ENCODE results near the gene MAJIN.

MAJIN gene

GRCh38 chr11:64910451-64911093 lies 61.3 kb downstream of the MAJIN start:
- Histone ChIP-seq H3K36me3 (ENCODE audit: control insufficient read depth in 1 of 2, insufficient read depth in 2 of 2, low read length in 2 of 2) (peaks cover 32 to 86% of the 10 kb centered on the region in 2 donors), H3K4me3 (ENCODE audit: low read depth in 1 of 2, low read length in 2 of 2) (no peak overlapping the region), H3K27ac (ENCODE audit: low read length) (no peak overlapping the region), H3K27me3 (ENCODE audit: low read depth, low read length) (no peaks in the 10 kb centered on the region), H3K4me1 (ENCODE audit: control insufficient read depth in 1 of 2, insufficient read depth in 2 of 2, low read length in 2 of 2) (peaks cover 0 to 8% of the 10 kb centered on the region in 2 donors), H3K9me3 (ENCODE audit: control insufficient read depth in 1 of 2, low read length in 2 of 2) (no peaks in the 10 kb centered on the region)

GRCh38 chr11:64909653-64910343 lies 62.1 kb downstream of the MAJIN start:
- peaks cover 32 to 93% of the 10 kb centered on the region in 2 donors for H3K36me3 ChIP-seq (ENCODE audit: control insufficient read depth in 1 of 2, insufficient read depth in 2 of 2, low read length in 2 of 2)
- no peaks in the 10 kb centered on the region for H3K27me3 ChIP-seq (ENCODE audit: low read depth, low read length)
- H3K27ac ChIP-seq (ENCODE audit: low read length), result no peak overlapping the region
- H3K9me3 ChIP-seq (ENCODE audit: control insufficient read depth in 1 of 2, low read length in 2 of 2), result no peaks in the 10 kb centered on the region
- no peak overlapping the region for H3K4me3 ChIP-seq (ENCODE audit: low read depth in 1 of 2, low read length in 2 of 2)
- peaks cover 0 to under 1% of the 10 kb centered on the region in 2 donors for H3K4me1 ChIP-seq (ENCODE audit: control insufficient read depth in 1 of 2, insufficient read depth in 2 of 2, low read length in 2 of 2)

- Histone ChIP-seq H3K27me3 (ENCODE audit: low read depth, low read length) (no peaks in the 10 kb centered on the region), H3K4me1 (ENCODE audit: control insufficient read depth in 1 of 2, insufficient read depth in 2 of 2, low read length in 2 of 2) (no peaks in the 10 kb centered on the region), H3K27ac (ENCODE audit: low read length) (no peak overlapping the region), H3K4me3 (ENCODE audit: low read depth in 1 of 2, low read length in 2 of 2) (no peak overlapping the region), H3K9me3 (ENCODE audit: control insufficient read depth in 1 of 2, low read length in 2 of 2) (no peaks in the 10 kb centered on the region), H3K36me3 (ENCODE audit: control insufficient read depth in 1 of 2, insufficient read depth in 2 of 2, low read length in 2 of 2) (peaks cover 31 to 88% of the 10 kb centered on the region in 2 donors)
Observed at GRCh38 chr11:64908766-64909165, 63.1 kb downstream of the MAJIN start.

GRCh38 chr11:64906314-64906635 lies 65.6 kb downstream of the MAJIN start:
- H3K4me1 ChIP-seq (ENCODE audit: control insufficient read depth in 1 of 2, insufficient read depth in 2 of 2, low read length in 2 of 2), result no peaks in the 10 kb centered on the region
- no peak overlapping the region for H3K27ac ChIP-seq (ENCODE audit: low read length)
- peaks cover 27 to 86% of the 10 kb centered on the region in 2 donors for H3K36me3 ChIP-seq (ENCODE audit: control insufficient read depth in 1 of 2, insufficient read depth in 2 of 2, low read length in 2 of 2)
- H3K9me3 ChIP-seq (ENCODE audit: control insufficient read depth in 1 of 2, low read length in 2 of 2), result no peaks in the 10 kb centered on the region
- no peaks in the 10 kb centered on the region for H3K27me3 ChIP-seq (ENCODE audit: low read depth, low read length)
- H3K4me3 ChIP-seq (ENCODE audit: low read depth in 1 of 2, low read length in 2 of 2), result no peak overlapping the region

- H3K9me3 ChIP-seq (ENCODE audit: control insufficient read depth in 1 of 2, low read length in 2 of 2), result no peaks in the 10 kb centered on the region
- H3K36me3 ChIP-seq (ENCODE audit: control insufficient read depth in 1 of 2, insufficient read depth in 2 of 2, low read length in 2 of 2), result peaks cover 21 to 86% of the 10 kb centered on the region in 2 donors
- H3K4me3 ChIP-seq (ENCODE audit: low read depth in 1 of 2, low read length in 2 of 2), result no peak overlapping the region
- no peaks in the 10 kb centered on the region for H3K27me3 ChIP-seq (ENCODE audit: low read depth, low read length)
- no peak overlapping the region for H3K27ac ChIP-seq (ENCODE audit: low read length)
- H3K4me1 ChIP-seq (ENCODE audit: control insufficient read depth in 1 of 2, insufficient read depth in 2 of 2, low read length in 2 of 2), result no peaks in the 10 kb centered on the region
Observed at GRCh38 chr11:64905516-64906313, 66.2 kb downstream of the MAJIN start.

- no peaks in the 10 kb centered on the region for H3K27me3 ChIP-seq (ENCODE audit: low read depth, low read length)
- H3K9me3 ChIP-seq (ENCODE audit: control insufficient read depth in 1 of 2, low read length in 2 of 2), result no peaks in the 10 kb centered on the region
- H3K36me3 ChIP-seq (ENCODE audit: control insufficient read depth in 1 of 2, insufficient read depth in 2 of 2, low read length in 2 of 2), result peaks cover 14 to 85% of the 10 kb centered on the region in 2 donors
- no peak overlapping the region for H3K4me3 ChIP-seq (ENCODE audit: low read depth in 1 of 2, low read length in 2 of 2)
- H3K27ac ChIP-seq (ENCODE audit: low read length), result no peak overlapping the region
- H3K4me1 ChIP-seq (ENCODE audit: control insufficient read depth in 1 of 2, insufficient read depth in 2 of 2, low read length in 2 of 2), result no peaks in the 10 kb centered on the region
Observed at GRCh38 chr11:64903291-64903833, 68.5 kb downstream of the MAJIN start.

GRCh38 chr11:64902102-64902900 lies 69.6 kb downstream of the MAJIN start:
- Histone ChIP-seq H3K27me3 (ENCODE audit: low read depth, low read length) (no peaks in the 10 kb centered on the region), H3K9me3 (ENCODE audit: control insufficient read depth in 1 of 2, low read length in 2 of 2) (no peaks in the 10 kb centered on the region), H3K27ac (ENCODE audit: low read length) (no peak overlapping the region), H3K4me1 (ENCODE audit: control insufficient read depth in 1 of 2, insufficient read depth in 2 of 2, low read length in 2 of 2) (no peaks in the 10 kb centered on the region), H3K36me3 (ENCODE audit: control insufficient read depth in 1 of 2, insufficient read depth in 2 of 2, low read length in 2 of 2) (peaks cover 17 to 90% of the 10 kb centered on the region in 2 donors), H3K4me3 (ENCODE audit: low read depth in 1 of 2, low read length in 2 of 2) (no peak overlapping the region)

GRCh38 chr11:64900774-64901173 lies 71.1 kb downstream of the MAJIN start:
- H3K4me3 ChIP-seq (ENCODE audit: low read depth in 1 of 2, low read length in 2 of 2), result no peak overlapping the region
- no peaks in the 10 kb centered on the region for H3K9me3 ChIP-seq (ENCODE audit: control insufficient read depth in 1 of 2, low read length in 2 of 2)
- H3K27ac ChIP-seq (ENCODE audit: low read length), result no peak overlapping the region
- H3K27me3 ChIP-seq (ENCODE audit: low read depth, low read length), result no peaks in the 10 kb centered on the region
- H3K36me3 ChIP-seq (ENCODE audit: control insufficient read depth in 1 of 2, insufficient read depth in 2 of 2, low read length in 2 of 2), result peaks cover 17 to 90% of the 10 kb centered on the region in 2 donors
- no peaks in the 10 kb centered on the region for H3K4me1 ChIP-seq (ENCODE audit: control insufficient read depth in 1 of 2, insufficient read depth in 2 of 2, low read length in 2 of 2)

- no peak overlapping the region for H3K27ac ChIP-seq (ENCODE audit: low read length)
- H3K27me3 ChIP-seq (ENCODE audit: low read depth, low read length), result no peaks in the 10 kb centered on the region
- no peaks in the 10 kb centered on the region for H3K9me3 ChIP-seq (ENCODE audit: control insufficient read depth in 1 of 2, low read length in 2 of 2)
- H3K4me1 ChIP-seq (ENCODE audit: control insufficient read depth in 1 of 2, insufficient read depth in 2 of 2, low read length in 2 of 2), result no peaks in the 10 kb centered on the region
- H3K36me3 ChIP-seq (ENCODE audit: control insufficient read depth in 1 of 2, insufficient read depth in 2 of 2, low read length in 2 of 2), result peaks cover 17 to 89% of the 10 kb centered on the region in 2 donors
- H3K4me3 ChIP-seq (ENCODE audit: low read depth in 1 of 2, low read length in 2 of 2), result no peak overlapping the region
Observed at GRCh38 chr11:64900263-64900678, 71.6 kb downstream of the MAJIN start.

GRCh38 chr11:64898541-64898940 lies 73.4 kb downstream of the MAJIN start:
- Histone ChIP-seq H3K27me3 (ENCODE audit: low read depth, low read length) (no peaks in the 10 kb centered on the region), H3K4me1 (ENCODE audit: control insufficient read depth in 1 of 2, insufficient read depth in 2 of 2, low read length in 2 of 2) (no peaks in the 10 kb centered on the region), H3K36me3 (ENCODE audit: control insufficient read depth in 1 of 2, insufficient read depth in 2 of 2, low read length in 2 of 2) (peaks cover 17 to 88% of the 10 kb centered on the region in 2 donors), H3K9me3 (ENCODE audit: control insufficient read depth in 1 of 2, low read length in 2 of 2) (no peaks in the 10 kb centered on the region), H3K27ac (ENCODE audit: low read length) (no peak overlapping the region), H3K4me3 (ENCODE audit: low read depth in 1 of 2, low read length in 2 of 2) (no peak overlapping the region)
